A549 (cell line): ENCODE data around the gene PTPRN2. TPM values are rescaled to one million over a fixed set of nuclear protein-coding genes. Genes with fewer than 3 reads are reported as not detected.

ENCODE experiments used
- ATAC-seq, 2 experiments: fragments of 200-7000 bp in 1 of 2; fragments of >200 bp in 1 of 2; cut with Nextera tagmentation in 1 of 2; cut with Tn5 transposase in 1 of 2; 3 replicates each; pipeline versions ENCODE4 v1.8.0 to v1.9.1; 2018 to 2020; ENCODE audit warnings: mild to moderate bottlenecking in 1 of 2, moderate library complexity in 1 of 2
- CTCF ChIA-PET: fragments of 300-600 bp; sonication (Branson Sonifier 250); formaldehyde crosslinking; extraction: SDS; loops from one replicate; lab custom pipeline; 2021; ENCODE audit warnings: antibody characterized with exemption, inconsistent platforms; lab: Yijun Ruan, JAX
- POLR2A ChIA-PET: fragments of 350-600 bp; formaldehyde crosslinking; extraction: SDS; loops from one replicate; lab custom pipeline; 2021; ENCODE audit warnings: antibody characterized with exemption, inconsistent platforms; lab: Yijun Ruan, JAX
- DNase-seq, 2 experiments: peaks; one replicate each; pipeline versions ENCODE4 v3.0.0 to v3.0.0-alpha.2; 2011 to 2016; ENCODE audit warnings: low read depth in 1 of 2, low spot score in 1 of 2
- FAIRE-seq: peaks from 2 replicates; lab custom pipeline; 2011; peaks lifted over from hg19 to GRCh38; lab: Jason Lieb, UNC
- H3K27ac ChIP-seq, 2 experiments: fragments of >200 bp; sonication (Bioruptor Twin); formaldehyde crosslinking; 3 replicates each; pipeline ENCODE4 v1.5.1; 2016 to 2017
- H3K4me1 ChIP-seq: fragments of >200 bp; sonication (Bioruptor Twin); formaldehyde crosslinking; 3 replicates; pipeline ENCODE4 v1.6.1; 2016
- H3K4me2 ChIP-seq: fragments of >200 bp; sonication (Bioruptor Twin); formaldehyde crosslinking; 3 replicates; pipeline ENCODE4 v1.6.1; 2016
- H3K4me3 ChIP-seq: fragments of >200 bp; sonication (Bioruptor Twin); formaldehyde crosslinking; 3 replicates; pipeline ENCODE4 v1.5.1; 2016
- H3K9me3 ChIP-seq: fragments of >200 bp; sonication (Bioruptor Twin); formaldehyde crosslinking; 3 replicates; pipeline ENCODE4 v1.6.1; 2016
- CBX8 ChIP-seq: fragments of 200-600 bp; sonication (generic); IDR thresholded peaks from 2 replicates; pipeline ENCODE4 v1.6.1; 2016
- CHD2 ChIP-seq: fragments of 150-350 bp; IDR thresholded peaks from 2 replicates; pipeline ENCODE4 v1.6.1; 2014; ENCODE audit warnings: low read length; ENCODE audit not compliant: partially characterized antibody
- CHD4 ChIP-seq: fragments of 200-600 bp; sonication (generic); IDR thresholded peaks from 2 replicates; pipeline ENCODE4 v1.6.1; 2016; ENCODE audit warnings: antibody characterized with exemption, mild to moderate bottlenecking, borderline replicate concordance
- EP300 ChIP-seq, 2 experiments: fragments of >200 bp; sonication (Bioruptor Twin); formaldehyde crosslinking; IDR thresholded peaks; 2 replicates in 1 of 2; 3 replicates in 1 of 2; pipeline ENCODE4 v1.6.1; 2016 to 2017
- FOSL2 ChIP-seq, 2 experiments: fragments of 450-650 bp in 1 of 2; fragments of >200 bp in 1 of 2; sonication (Bioruptor Twin) in 1 of 2; formaldehyde crosslinking; IDR thresholded peaks; 2 replicates each; pipeline versions ENCODE4 v1.5.0 to v1.6.1; 2016 to 2020; ENCODE audit warnings: mild to moderate bottlenecking in 1 of 2, moderate library complexity in 1 of 2
- HOXB13 ChIP-seq: fragments of 250-450 bp; sonication (Bioruptor Pico); IDR thresholded peaks from 2 replicates; pipeline ENCODE4 v1.5.0; 2020; ENCODE audit warnings: low read depth, mild to moderate bottlenecking, moderate library complexity
- HOXB5 ChIP-seq: fragments of 250-450 bp; sonication (Bioruptor Pico); IDR thresholded peaks from 2 replicates; pipeline ENCODE4 v1.5.0; 2020; ENCODE audit warnings: mild to moderate bottlenecking, moderate library complexity
- JUN ChIP-seq, 2 experiments: fragments of >200 bp; sonication (Bioruptor Twin); formaldehyde crosslinking; IDR thresholded peaks; 2 replicates in 1 of 2; 3 replicates in 1 of 2; pipeline ENCODE4 v1.6.1; 2016 to 2017
- KDM1A ChIP-seq: fragments of 200-600 bp; sonication (generic); IDR thresholded peaks from 2 replicates; pipeline ENCODE4 v1.6.1; 2016; ENCODE audit warnings: low read depth, mild to moderate bottlenecking
- KDM5A ChIP-seq: fragments of 200-600 bp; sonication (generic); IDR thresholded peaks from 2 replicates; pipeline ENCODE4 v1.6.1; 2016; ENCODE audit warnings: antibody characterized with exemption, mild to moderate bottlenecking
- MAZ ChIP-seq: fragments of 150-350 bp; IDR thresholded peaks from 2 replicates; pipeline ENCODE4 v1.6.1; 2014; ENCODE audit warnings: antibody characterized with exemption, low read depth, low read length, borderline replicate concordance
- NPAS2 ChIP-seq: fragments of 250-450 bp; sonication (Bioruptor Pico); IDR thresholded peaks from 2 replicates; pipeline ENCODE4 v1.8.0; 2022; ENCODE audit warnings: mild to moderate bottlenecking, moderate library complexity, borderline replicate concordance
- PHF8 ChIP-seq: fragments of 200-600 bp; sonication (generic); IDR thresholded peaks from 2 replicates; pipeline ENCODE4 v1.6.1; 2016; ENCODE audit warnings: low read depth, mild to moderate bottlenecking, antibody characterized with exemption, moderate library complexity, borderline replicate concordance
- POLR2A ChIP-seq: IDR thresholded peaks from 2 replicates; pipeline ENCODE4 v1.6.1; 2012; ENCODE audit warnings: mild to moderate bottlenecking, low read length
- POLR2AphosphoS2 ChIP-seq: conservative IDR thresholded peaks from 2 replicates; pipeline ENCODE4 v1.6.1; 2012; ENCODE audit warnings: low read length, improper control_type of control experiment, inconsistent platforms
- RFX5 ChIP-seq: fragments of 450-650 bp; IDR thresholded peaks from 2 replicates; pipeline ENCODE4 v1.7.1; 2014; ENCODE audit warnings: antibody characterized with exemption, mild to moderate bottlenecking, moderate library complexity
- RNF2 ChIP-seq: fragments of 200-600 bp; sonication (generic); IDR thresholded peaks from 2 replicates; pipeline ENCODE4 v1.6.1; 2016; ENCODE audit warnings: low read depth, mild to moderate bottlenecking, antibody characterized with exemption, moderate library complexity, borderline replicate concordance
- ZFP36 ChIP-seq: fragments of 450-650 bp; IDR thresholded peaks from 2 replicates; pipeline ENCODE4 v1.6.1; 2014; ENCODE audit warnings: borderline replicate concordance; ENCODE audit not compliant: partially characterized antibody
- ZSCAN20 ChIP-seq: fragments of 250-450 bp; sonication (Bioruptor Pico); IDR thresholded peaks from 2 replicates; pipeline ENCODE4 v1.8.0; 2022; ENCODE audit warnings: mild to moderate bottlenecking, moderate library complexity
- WGBS: methylation state at CpG from one replicate; pipeline ENCODE4 v1.1.6; 2017; ENCODE audit errors: missing lambda C conversion rate; 5-methylcytosine and 5-hydroxymethylcytosine counted together
- polyA plus RNA-seq, 4 experiments: library from polyadenylated mRNA; depleted of rRNA in 3 of 4; stranded (reverse); fragments of >200 nt; fragmentation: RNase III in 1 of 4; extraction: RNeasy Plus Mini Kit Qiagen cat#74134 plus additional on column Dnase treatment in 1 of 4; gene quantifications; 2 replicates in 3 of 4; 3 replicates in 1 of 4; pipeline ENCODE4 v1.2.3, GENCODE V29; 2011 to 2017
- TF ChIP-seq, protein P1 (sequence below): fragments of 150-350 bp; IDR thresholded peaks from 2 replicates; pipeline ENCODE4 v1.6.1; 2014; ENCODE audit warnings: low read depth, mild to moderate bottlenecking, low read length
- TF ChIP-seq, protein P2 (sequence below): IDR thresholded peaks from 2 replicates; pipeline ENCODE4 v1.6.1; 2012
- TF ChIP-seq, protein P3 (sequence below): fragments of >200 bp; sonication (Bioruptor Twin); formaldehyde crosslinking; IDR thresholded peaks from 3 replicates; pipeline ENCODE4 v1.6.1; 2016
- TF ChIP-seq, protein P4 (sequence below): IDR thresholded peaks from 2 replicates; pipeline ENCODE4 v1.6.1; 2012
- TF ChIP-seq, protein P5 (sequence below): fragments of 250-450 bp; sonication (Bioruptor Pico); IDR thresholded peaks from 2 replicates; pipeline ENCODE4 v1.5.0; 2020; ENCODE audit warnings: low read depth, mild to moderate bottlenecking, moderate library complexity

PTPRN2 gene
- polyA plus RNA-seq, 2 of the 4 experiments (the other 2 are of a cell fraction), result 0.41 to 1.2 TPM

DNA sequence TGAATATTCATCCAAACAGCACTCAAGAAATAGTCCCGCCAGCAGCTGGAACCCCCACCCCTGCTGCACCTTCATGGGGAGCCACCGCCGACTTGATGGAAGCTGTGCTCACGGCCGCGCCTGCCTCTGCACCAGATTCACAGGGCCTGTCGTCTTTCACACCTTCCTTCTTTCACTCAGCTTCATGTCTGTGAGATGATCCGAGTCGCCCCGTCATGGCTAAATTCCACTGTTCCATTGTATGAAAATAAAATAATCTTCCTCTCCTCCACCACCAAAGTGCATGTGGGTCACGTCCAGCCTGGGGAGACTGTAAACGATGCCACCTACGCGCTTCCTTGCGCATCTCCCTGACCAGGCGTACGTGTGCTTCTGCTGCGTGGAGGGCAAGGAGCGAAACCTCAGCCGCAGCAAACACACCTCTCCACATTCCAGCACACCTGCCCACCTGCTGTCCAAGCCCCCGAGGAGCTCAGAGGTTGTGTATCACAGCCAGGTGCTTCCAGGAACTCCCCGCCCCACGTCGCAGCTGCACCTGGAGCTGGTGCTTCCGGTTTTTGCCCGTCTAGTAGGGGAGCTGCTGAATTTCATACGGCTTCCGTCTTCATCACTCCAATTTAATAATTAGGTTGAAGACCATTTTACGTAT, 137.0 kb downstream of the PTPRN2 start:
- POLR2A ChIA-PET, result no interaction called here
- no peak overlapping the region for H3K4me2 ChIP-seq
- FAIRE-seq (no peak), DNase-seq (no peak)
- H3K4me3 ChIP-seq, result no peak overlapping the region
- 78% methylated on average over 29 of the region's 29 CpGs for WGBS
- H3K4me1 ChIP-seq, result no peaks in the 10 kb centered on the region
- no peaks in the 10 kb centered on the region for H3K9me3 ChIP-seq
- TF ChIP-seq KDM5A (no peak), HOXB5 (CRISPR knock-in tag) (no peak), ZFP36 (no peak), RFX5 (no peak), JUN (IDR thresholded peaks at IDR 0.05) (no peak), FOSL2 (IDR thresholded peaks at IDR 0.05) (no peak), FOSL2 (CRISPR knock-in tag; IDR thresholded peaks at IDR 0.05) (no peak), MAZ (no peak)
- TF ChIP-seq, protein P1, sequence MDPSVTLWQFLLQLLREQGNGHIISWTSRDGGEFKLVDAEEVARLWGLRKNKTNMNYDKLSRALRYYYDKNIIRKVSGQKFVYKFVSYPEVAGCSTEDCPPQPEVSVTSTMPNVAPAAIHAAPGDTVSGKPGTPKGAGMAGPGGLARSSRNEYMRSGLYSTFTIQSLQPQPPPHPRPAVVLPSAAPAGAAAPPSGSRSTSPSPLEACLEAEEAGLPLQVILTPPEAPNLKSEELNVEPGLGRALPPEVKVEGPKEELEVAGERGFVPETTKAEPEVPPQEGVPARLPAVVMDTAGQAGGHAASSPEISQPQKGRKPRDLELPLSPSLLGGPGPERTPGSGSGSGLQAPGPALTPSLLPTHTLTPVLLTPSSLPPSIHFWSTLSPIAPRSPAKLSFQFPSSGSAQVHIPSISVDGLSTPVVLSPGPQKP, result no peak
- TF ChIP-seq, protein P2, sequence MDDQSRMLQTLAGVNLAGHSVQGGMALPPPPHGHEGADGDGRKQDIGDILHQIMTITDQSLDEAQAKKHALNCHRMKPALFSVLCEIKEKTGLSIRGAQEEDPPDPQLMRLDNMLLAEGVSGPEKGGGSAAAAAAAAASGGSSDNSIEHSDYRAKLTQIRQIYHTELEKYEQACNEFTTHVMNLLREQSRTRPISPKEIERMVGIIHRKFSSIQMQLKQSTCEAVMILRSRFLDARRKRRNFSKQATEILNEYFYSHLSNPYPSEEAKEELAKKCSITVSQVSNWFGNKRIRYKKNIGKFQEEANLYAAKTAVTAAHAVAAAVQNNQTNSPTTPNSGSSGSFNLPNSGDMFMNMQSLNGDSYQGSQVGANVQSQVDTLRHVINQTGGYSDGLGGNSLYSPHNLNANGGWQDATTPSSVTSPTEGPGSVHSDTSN, result no peak
- TF ChIP-seq, all 56 proteins: peak for 0
- no peak for ATAC-seq
- H3K27ac ChIP-seq, result no peak overlapping the region
- CTCF ChIA-PET, result no interaction called here

DNA sequence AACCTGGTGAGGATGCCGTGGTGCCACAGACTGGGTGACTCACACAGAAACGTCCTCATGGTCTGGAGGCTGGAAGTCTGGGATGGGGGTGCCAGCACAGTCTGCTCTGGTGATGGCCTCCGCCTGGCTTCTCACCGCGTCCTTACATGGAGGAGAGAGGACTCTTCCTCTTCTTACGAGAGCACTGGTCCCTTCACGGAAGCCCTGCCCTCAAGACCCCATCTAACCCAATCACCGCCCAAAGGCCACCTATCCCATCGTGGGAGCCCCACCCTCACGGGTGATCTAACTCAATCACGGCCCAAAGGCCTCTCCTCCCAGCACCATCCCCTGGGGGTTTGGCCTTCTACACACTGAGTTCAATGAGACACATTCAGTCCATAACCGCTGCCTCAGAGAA, 137.7 kb downstream of the PTPRN2 start:
- ChIA-PET CTCF (no interaction called here), POLR2A (no interaction called here)
- Histone ChIP-seq H3K4me1 (no peaks in the 10 kb centered on the region), H3K4me3 (no peak overlapping the region), H3K9me3 (no peaks in the 10 kb centered on the region), H3K4me2 (no peak overlapping the region), H3K27ac (no peak overlapping the region)
- 66% methylated on average over 9 of the region's 12 CpGs for WGBS
- DNase-seq (no peak), FAIRE-seq (no peak), ATAC-seq (no peak)
- no peak for TF ChIP-seq PHF8
- TF ChIP-seq, protein P3, sequence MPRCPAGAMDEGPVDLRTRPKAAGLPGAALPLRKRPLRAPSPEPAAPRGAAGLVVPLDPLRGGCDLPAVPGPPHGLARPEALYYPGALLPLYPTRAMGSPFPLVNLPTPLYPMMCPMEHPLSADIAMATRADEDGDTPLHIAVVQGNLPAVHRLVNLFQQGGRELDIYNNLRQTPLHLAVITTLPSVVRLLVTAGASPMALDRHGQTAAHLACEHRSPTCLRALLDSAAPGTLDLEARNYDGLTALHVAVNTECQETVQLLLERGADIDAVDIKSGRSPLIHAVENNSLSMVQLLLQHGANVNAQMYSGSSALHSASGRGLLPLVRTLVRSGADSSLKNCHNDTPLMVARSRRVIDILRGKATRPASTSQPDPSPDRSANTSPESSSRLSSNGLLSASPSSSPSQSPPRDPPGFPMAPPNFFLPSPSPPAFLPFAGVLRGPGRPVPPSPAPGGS, result no peak
- TF ChIP-seq HOXB13 (CRISPR knock-in tag), result no peak
- TF ChIP-seq, protein P2, result no peak
- TF ChIP-seq, protein P4, sequence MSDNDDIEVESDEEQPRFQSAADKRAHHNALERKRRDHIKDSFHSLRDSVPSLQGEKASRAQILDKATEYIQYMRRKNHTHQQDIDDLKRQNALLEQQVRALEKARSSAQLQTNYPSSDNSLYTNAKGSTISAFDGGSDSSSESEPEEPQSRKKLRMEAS, result no peak
- TF ChIP-seq NPAS2 (CRISPR knock-in tag), result no peak
- TF ChIP-seq CBX8, result no peak
- TF ChIP-seq, protein P5, sequence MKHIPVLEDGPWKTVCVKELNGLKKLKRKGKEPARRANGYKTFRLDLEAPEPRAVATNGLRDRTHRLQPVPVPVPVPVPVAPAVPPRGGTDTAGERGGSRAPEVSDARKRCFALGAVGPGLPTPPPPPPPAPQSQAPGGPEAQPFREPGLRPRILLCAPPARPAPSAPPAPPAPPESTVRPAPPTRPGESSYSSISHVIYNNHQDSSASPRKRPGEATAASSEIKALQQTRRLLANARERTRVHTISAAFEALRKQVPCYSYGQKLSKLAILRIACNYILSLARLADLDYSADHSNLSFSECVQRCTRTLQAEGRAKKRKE (CRISPR knock-in tag), result no peak
- TF ChIP-seq EP300 (IDR thresholded peaks at IDR 0.05), result no peak
- no peak for TF ChIP-seq POLR2AphosphoS2
- no peak for TF ChIP-seq ZSCAN20 (CRISPR knock-in tag)
- no peak for TF ChIP-seq POLR2A
- TF ChIP-seq RNF2, result no peak
- TF ChIP-seq CHD2, result no peak
- no peak for TF ChIP-seq KDM1A
- TF ChIP-seq CHD4, result no peak
